Nephron progenitor cell (in vitro differentiated cells): ENCODE measurements around the gene ZFHX3.

Experiments used
- DNase-seq: peaks from one replicate; pipeline ENCODE4 v3.0.0; 2021
- H3K27ac Mint-ChIP-seq: 2 replicates; pipeline ENCODE4 v1.8.0; 2021; ENCODE audit warnings: mild to moderate bottlenecking, moderate library complexity, mixed read lengths
- H3K27me3 Mint-ChIP-seq: 2 replicates; pipeline ENCODE4 v1.8.0; 2021; ENCODE audit warnings: mild to moderate bottlenecking, low read depth, mixed read lengths; ENCODE audit not compliant: poor library complexity
- H3K36me3 Mint-ChIP-seq: 2 replicates; pipeline ENCODE4 v1.8.0; 2021; ENCODE audit warnings: low read depth, mixed read lengths
- H3K4me1 Mint-ChIP-seq: 2 replicates; pipeline ENCODE4 v1.8.0; 2021; ENCODE audit warnings: mixed read lengths
- H3K4me3 Mint-ChIP-seq: 2 replicates; pipeline ENCODE4 v1.8.0; 2021; ENCODE audit warnings: mild to moderate bottlenecking, moderate library complexity, mixed read lengths
- H3K9me3 Mint-ChIP-seq: 2 replicates; pipeline ENCODE4 v1.8.0; 2021; ENCODE audit warnings: mild to moderate bottlenecking, moderate library complexity, mixed read lengths
- CTCF ChIP-seq: fragments of 200-600 bp; sonication (generic); IDR thresholded peaks from 2 replicates; pipeline ENCODE4 v1.5.0; 2021; ENCODE audit warnings: antibody characterized with exemption

The ZFHX3 gene

GRCh38 chr16:72837846-72838585 lies 209.9 kb downstream of the ZFHX3 start:
- no peak overlapping the region for H3K4me3 Mint-ChIP-seq
- peak overlapping the region; percentile 64 for H3K27ac Mint-ChIP-seq
- peaks cover 8% of the 10 kb centered on the region for H3K36me3 Mint-ChIP-seq
- H3K27me3 Mint-ChIP-seq: peaks cover 3% of the 10 kb centered on the region
- H3K4me1 Mint-ChIP-seq: peaks cover 42% of the 10 kb centered on the region
- no peak for DNase-seq
- H3K9me3 Mint-ChIP-seq: no peaks in the 10 kb centered on the region
- no peak for TF ChIP-seq CTCF

- Mint-ChIP-seq H3K27ac (no peak overlapping the region), H3K27me3 (peaks cover 3% of the 10 kb centered on the region), H3K9me3 (no peaks in the 10 kb centered on the region), H3K36me3 (no peaks in the 10 kb centered on the region), H3K4me1 (peaks cover 37% of the 10 kb centered on the region), H3K4me3 (no peak overlapping the region)
- no peak for TF ChIP-seq CTCF
- no peak for DNase-seq
Observed at GRCh38 chr16:72836985-72837384, 210.9 kb downstream of the ZFHX3 start.

- H3K9me3 Mint-ChIP-seq: no peaks in the 10 kb centered on the region
- H3K36me3 Mint-ChIP-seq: no peaks in the 10 kb centered on the region
- no peak overlapping the region for H3K4me3 Mint-ChIP-seq
- peaks cover 37% of the 10 kb centered on the region for H3K4me1 Mint-ChIP-seq
- H3K27ac Mint-ChIP-seq: no peak overlapping the region
- DNase-seq: no peak
- H3K27me3 Mint-ChIP-seq: peaks cover 3% of the 10 kb centered on the region
- no peak for TF ChIP-seq CTCF
Observed at GRCh38 chr16:72836181-72836580, 211.7 kb downstream of the ZFHX3 start.

GRCh38 chr16:72835086-72835485 lies 212.8 kb downstream of the ZFHX3 start:
- no peak overlapping the region for H3K4me3 Mint-ChIP-seq
- H3K27me3 Mint-ChIP-seq: peaks cover 7% of the 10 kb centered on the region
- H3K36me3 Mint-ChIP-seq: no peaks in the 10 kb centered on the region
- H3K4me1 Mint-ChIP-seq: peaks cover 35% of the 10 kb centered on the region
- no peaks in the 10 kb centered on the region for H3K9me3 Mint-ChIP-seq
- no peak for DNase-seq
- H3K27ac Mint-ChIP-seq: no peak overlapping the region
- TF ChIP-seq CTCF: no peak

- Mint-ChIP-seq H3K4me3 (no peak overlapping the region), H3K27me3 (peaks cover 7% of the 10 kb centered on the region), H3K36me3 (peaks cover 4% of the 10 kb centered on the region)
Observed at GRCh38 chr16:72834499-72834898, 213.4 kb downstream of the ZFHX3 start.

More at GRCh38 chr16:72834499-72834898, 213.4 kb downstream of the ZFHX3 start:
- Mint-ChIP-seq H3K4me1 (peaks cover 34% of the 10 kb centered on the region), H3K9me3 (no peaks in the 10 kb centered on the region), H3K27ac (no peak overlapping the region)
- no peak for TF ChIP-seq CTCF
- DNase-seq: no peak
